Measurements from ENCODE around the gene IRF7.

The IRF7 gene

DNA sequence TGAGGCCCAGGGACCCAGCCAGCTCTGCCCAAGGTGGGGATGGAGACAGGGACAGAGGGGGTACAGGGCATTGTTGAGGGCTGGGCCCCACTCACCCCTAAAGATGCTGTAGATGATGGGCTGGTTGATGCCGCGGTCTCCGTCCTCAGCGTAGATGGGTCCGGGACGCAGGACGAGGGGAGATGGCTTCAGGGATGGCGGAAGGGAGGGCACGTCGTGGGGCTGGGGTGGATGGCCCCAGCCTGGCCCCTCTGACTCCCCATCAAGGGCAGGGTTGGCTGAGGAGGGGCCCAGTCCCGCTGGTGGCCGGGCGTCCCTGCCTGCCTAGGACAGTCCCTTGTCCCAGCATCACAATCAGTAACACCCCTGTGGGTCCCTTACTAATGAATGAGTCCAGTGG, 4.5 kb upstream of the IRF7 start:
- DNase-seq = no peak

DNA sequence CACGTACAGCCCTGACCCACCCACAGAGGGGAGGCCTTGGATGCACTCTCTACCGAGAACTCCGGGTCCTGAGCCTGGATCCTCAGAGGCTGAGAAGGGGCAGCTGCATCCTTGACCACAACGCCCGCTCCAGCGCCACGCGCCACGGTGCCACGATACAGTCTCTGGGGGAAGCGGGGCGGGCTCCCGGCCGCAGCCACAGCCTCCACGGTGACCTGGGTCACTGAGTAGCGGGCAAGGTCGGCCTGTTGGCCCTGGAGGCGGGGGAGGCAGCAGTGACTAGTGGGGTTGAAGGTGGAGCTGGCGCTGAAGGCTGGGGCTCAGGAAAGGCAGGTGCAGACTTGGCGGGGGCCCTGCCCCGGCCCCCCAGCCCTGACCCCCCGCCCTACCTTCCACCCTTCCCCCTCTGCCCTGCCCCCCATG, 3.9 kb upstream of the IRF7 start:
- DNase-seq = no peak

- no peak for DNase-seq
Measured at GRCh38 chr11:618856-619627, 3.3 kb upstream of the IRF7 start.

DNA sequence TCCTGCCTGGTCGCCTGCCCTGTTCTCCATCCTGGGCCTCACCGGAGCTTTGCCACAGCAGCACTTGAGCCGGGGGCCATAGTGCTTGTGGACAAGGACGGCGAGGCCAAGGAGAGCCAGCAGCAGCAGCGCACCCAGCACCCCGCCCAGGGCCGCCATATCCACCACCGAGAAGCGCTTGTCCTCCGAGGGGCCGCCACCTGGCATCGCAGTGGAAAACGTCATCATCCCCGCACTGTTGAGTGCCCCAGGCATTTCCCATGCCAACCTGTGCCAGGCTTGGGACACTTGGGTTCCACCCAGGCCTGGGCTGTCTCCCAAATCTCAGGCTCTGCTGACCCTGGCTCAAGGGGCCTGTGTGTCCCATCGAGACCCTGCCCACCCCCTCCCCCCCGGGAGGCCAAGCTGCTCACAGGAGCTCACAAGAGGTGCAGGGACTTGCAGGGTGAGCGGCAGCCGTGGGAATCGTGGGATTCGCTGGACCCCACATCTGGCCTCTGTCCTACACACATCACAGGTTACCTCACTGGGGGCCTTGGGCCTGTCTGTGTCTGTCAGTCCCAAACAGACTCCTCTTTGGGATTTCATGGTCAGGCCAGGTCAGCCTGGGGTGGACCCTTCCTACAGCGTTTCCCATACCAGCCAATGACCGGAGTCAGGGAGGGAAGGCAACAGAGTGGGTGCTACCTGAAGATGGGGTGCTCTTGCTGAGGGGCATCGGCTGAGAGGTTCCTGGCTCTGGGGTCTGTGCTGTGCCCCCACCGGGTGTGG, 2.3 kb upstream of the IRF7 start:
- DNase-seq = no peak

DNA sequence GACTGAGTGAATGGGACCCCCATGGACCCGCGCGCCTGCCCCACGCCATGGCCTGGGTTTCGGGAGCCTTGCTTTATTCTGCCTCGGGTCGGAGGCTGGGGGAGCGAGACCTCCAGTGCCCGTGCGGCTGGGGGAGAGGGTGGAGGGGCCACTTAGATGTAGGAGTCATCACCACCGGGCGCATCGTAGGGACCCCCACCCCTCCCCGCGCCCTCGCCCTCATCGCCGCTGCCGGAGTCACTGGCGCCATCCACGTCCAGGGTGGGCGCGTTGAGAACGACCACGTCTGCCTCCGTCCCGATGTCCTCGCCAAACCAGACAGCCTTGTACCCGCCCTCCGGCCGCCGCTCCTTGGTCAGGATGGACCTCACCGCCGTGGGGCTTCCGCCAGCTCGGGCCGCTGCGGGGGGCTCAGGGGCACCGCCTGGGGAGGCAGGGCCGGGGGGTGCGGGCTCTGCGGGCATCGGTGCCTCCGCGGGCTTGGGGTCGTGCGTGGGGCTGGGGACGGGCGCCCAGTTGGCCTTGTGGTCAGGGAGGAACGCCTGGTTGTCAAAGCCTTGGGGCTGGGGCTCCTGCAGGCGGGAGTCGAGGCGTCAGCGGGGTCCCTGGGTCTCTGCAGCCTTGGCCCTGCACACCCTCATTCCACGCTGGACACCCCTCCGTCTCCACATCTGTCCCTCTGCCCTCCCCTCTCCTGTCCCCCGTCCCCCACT, 1.6 kb upstream of the IRF7 start:
- DNase-seq = no peak

- no peak for DNase-seq
Measured at GRCh38 chr11:616320-617198, 809 bp upstream of the IRF7 start.

DNA sequence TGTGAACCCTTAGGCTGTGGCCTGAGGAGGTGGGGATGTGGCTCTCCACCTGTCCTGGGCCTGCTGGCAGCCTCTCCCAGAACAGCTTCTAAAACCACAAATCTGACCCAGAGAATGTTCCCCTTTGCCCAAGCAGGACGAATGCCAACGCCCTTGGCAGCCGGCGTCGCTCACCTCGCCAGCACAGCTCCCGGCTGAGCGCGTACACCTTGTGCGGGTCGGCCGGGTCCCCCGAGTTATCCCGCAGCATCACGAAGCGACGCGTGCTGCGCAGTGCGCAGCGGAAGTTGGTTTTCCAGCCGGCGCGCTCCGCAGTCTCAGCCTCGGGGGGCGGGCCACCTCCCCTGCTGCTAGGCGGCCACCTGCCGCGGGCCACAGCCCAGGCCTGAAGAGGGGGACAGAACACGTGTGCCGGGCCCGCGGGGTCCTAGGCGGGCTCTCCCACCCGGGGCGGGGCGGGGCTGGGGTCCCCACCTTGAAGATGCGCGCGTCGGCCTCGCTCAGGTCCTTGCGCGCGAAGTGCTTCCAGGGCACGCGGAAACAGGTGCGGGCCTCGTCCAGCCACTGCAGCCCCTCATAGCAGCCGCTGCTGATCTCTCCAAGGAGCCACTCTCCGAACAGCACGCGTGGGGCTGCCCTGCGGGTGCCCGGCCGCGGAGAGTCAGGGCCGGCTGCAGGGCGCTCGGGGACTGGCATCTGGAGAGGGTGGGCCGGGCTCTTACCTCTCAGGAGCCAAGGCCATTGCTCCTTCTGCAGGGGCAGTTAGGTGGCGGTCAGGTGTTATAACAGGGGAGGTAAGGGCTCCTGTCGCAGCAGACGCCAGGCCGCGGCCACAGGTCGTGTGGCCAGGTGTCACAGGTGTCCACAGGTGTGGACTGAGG, 887 bp downstream of the IRF7 start:
- DNase-seq = peak; percentile 17 to 28

DNA sequence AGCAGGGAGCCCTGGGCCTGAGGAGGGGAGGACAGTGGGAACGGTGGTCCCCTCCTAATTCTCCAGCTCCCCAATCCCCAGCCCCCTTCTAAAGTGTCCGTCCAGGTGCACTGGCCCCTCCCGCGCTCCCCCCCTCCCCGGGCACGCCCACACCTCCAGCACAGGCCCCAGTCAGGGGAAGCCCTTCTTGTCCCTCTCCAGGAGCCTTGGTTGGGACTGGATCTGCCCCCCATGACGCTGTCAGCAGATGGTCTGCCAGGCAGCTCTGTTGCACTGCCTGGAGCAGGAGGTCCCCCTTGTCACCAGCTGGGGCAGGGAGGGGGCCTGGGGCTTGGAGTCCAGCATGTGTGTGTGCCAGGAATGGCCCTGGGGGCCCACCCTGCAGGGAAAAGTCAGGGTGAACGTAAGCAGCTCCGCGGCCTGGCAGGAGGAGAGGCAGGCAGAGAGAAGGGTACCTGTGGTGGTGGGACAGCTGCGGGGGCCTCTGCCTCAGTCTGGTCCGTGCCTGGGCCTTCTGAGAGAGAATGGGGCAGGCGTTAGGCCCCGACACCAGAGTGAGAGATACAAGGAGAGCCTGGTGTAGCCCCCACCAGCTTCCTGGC, 1.6 kb downstream of the IRF7 start:
- no peak for DNase-seq

DNA sequence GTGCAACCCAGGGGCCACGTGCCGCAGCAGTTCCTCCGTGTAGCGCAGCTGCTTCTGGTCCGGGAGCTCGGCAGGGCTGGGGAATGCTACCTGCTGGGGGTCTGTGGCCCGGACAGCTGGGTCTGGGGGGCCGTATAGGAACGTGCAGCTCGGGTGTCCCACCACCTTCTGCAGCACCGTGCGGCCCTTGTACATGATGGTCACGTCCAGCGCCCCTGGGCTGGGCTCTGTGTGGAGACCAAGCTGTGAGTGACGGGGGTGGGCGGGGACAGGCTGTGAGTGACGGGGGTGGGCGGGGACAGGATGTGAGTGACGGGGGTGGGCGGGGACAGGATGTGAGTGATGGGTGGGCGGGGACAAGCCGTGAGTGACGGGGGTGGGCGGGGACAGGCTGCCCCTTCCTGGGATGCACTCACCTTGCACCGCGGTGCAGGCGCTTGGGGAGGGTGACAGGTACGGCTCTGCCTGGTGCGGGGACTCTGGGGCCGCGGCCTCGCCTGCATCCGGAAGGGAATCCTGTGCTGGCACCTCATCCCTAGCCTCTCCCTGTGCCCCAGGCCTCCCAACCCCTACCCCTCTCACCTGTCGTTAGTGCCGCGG, 2.3 kb downstream of the IRF7 start:
- peak; percentile 26 to 54 for DNase-seq

DNA sequence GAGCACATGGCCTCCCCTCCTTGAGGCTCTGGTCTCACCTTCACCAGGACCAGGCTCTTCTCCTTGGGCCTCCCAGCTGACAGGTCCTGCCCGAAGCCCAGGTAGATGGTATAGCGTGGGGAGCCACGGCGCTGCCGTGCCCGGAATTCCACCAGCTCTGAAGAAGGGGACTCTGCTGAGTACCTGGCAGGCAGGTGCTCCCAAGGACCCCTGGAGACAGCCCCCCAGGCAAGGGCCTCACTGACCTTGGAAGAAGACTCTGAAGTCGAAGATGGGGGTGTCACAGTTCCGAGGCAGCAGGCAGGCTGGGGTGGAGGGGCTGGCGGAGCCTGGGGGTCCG, 2.8 kb downstream of the IRF7 start:
- DNase-seq = no peak

- DNase-seq = no peak
Measured at GRCh38 chr11:612201-612960, 3.4 kb downstream of the IRF7 start.

DNA sequence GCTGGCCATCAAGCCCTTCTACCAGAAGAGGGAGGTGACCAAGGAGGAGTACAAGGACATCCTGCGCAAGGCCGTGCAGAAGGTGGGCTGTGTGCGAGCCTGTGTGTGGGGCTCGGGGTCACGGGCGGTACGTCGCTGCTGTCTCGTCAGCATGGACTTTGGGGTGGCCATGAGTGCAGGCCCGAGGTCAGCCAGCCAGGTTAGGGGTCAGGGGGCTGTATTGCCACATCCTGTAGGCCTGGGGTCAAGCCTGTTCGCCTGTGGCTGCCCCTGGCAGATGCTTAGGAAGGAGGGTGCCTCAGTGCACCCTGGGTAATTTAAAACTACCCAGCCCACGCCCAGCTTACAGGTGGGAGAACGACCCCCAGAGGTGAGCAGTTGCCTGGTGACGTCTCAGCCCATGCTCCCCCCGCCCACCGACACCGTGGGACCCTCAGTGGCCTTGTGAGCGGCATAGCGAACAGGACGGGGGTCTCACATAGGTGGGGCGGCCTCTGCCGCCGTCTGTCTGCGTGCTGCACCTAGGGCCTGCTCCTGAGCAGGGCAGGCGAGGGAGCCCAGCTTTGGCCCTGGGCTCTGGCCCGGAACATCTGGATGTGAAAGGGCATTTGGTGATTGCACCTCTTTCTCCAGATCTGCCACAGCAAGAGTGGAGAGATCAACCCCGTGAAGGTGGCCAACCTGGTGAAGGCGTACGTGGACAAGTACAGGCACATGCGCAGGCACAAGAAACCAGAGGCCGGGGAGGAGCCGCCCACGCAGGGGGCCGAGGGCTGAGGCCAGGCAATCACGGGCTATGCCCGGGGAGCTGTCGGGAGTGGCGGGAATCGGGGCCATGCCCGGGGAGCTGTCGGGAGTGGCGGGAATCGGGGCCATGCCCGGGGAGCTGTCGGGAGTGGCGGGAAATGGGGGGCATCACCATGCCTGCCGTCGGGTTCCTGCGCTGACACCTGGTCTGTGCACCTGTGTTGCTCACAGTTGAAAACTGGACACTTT, 4.5 kb downstream of the IRF7 start:
- no peak for DNase-seq

GRCh38 chr11:610146-610801, 5.5 kb downstream of the IRF7 start:
- DNase-seq = no peak

GRCh38 chr11:609341-609811, 6.4 kb downstream of the IRF7 start:
- no peak for DNase-seq

DNA sequence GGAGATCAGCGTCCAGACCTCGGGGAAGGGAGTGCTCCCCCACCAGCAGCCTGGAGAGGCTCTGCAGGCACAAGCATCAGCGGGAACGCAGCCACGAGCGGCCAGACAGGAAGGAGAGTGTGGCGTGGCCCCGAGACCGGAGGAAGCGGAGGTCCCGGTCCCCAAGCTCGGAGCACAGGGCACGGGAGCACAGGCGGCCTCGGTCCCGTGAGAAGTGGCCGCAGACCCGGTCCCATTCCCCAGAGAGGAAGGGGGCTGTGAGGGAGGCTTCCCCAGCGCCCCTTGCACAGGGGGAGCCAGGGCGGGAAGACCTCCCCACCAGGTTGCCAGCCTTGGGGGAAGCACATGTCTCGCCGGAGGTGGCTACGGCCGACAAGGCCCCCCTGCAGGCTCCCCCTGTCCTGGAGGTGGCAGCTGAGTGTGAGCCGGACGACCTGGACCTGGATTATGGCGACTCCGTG, 6.9 kb downstream of the IRF7 start:
- no peak for DNase-seq

GRCh38 chr11:607971-608659, 7.6 kb downstream of the IRF7 start:
- no peak for DNase-seq

DNA sequence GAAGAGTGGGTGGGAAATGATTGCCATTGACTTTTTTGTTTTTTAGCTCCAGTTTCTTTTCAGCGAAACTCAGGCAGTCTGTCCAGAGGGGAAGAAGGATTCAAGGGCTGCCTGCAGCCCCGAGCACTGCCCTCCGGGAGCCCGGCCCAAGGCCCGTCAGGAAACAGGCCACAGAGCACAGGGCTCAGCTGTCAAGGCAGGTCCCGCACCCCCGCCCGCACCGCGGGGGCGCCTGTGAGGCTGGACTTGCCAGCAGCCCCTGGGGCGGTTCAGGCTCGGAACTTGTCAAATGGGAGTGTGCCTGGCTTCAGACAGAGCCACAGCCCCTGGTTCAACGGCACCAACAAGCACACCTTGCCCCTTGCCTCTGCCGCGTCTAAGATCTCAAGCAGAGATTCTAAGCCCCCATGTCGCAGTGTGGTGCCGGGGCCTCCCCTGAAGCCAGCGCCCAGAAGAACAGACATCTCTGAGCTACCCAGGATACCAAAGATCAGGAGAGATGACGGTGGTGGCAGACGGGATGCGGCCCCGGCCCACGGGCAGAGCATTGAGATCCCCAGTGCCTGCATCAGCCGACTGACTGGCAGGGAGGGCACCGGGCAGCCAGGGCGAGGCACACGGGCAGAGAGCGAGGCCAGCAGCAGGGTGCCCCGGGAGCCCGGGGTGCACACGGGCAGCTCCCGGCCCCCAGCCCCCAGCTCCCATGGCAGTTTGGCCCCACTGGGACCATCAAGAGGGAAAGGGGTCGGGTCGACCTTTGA, 8.6 kb downstream of the IRF7 start:
- DNase-seq = no peak
